Lower leg skin (tissue), 4 donors: ENCODE data around the gene KRABD2. TPM values are rescaled to one million over a fixed set of nuclear protein-coding genes. Genes with fewer than 3 reads are reported as not detected.

Source experiments
- DNase-seq, 2 donors: peaks; one replicate each; pipeline ENCODE4 v3.0.0-alpha.2; 2019; ENCODE audit warnings: low spot score in 2 of 2
- H3K4me3 ChIP-seq: fragments of 200-600 bp; sonication (generic); 2 replicates; pipeline ENCODE4 v1.5.1; 2017; ENCODE audit warnings: mild to moderate bottlenecking, low read depth; ENCODE audit not compliant: poor library complexity, severe bottlenecking
- CTCF ChIP-seq, 3 donors: fragments of 450-650 bp; IDR thresholded peaks; one replicate each; pipeline ENCODE4 v1.5.1; 2016; ENCODE audit warnings: antibody characterized with exemption in 3 of 3, mild to moderate bottlenecking in 3 of 3, moderate library complexity in 2 of 3
- POLR2A ChIP-seq, 2 donors: fragments of 450-650 bp; IDR thresholded peaks; one replicate each; pipeline ENCODE4 v1.6.1; 2016 to 2017; ENCODE audit warnings: antibody characterized with exemption in 2 of 2, mild to moderate bottlenecking in 1 of 2, moderate library complexity in 1 of 2
- WGBS, 2 donors: methylation state at CpG; one replicate each; pipeline ENCODE4 v1.1.5; 2018; 5-methylcytosine and 5-hydroxymethylcytosine counted together
- intact Hi-C: fragments of 100-400 bp; cut with DNase I; formaldehyde crosslinking; loops from one replicate; pipeline ENCODE4 v1.15.0; 2023; ENCODE audit warnings: low total_unique reads
- total RNA-seq, 4 donors: library from RNA; depleted of rRNA; stranded (reverse); fragments of >200 nt; gene quantifications; one replicate each; pipeline ENCODE4 v1.1.0, GENCODE V29; 2016

Gene KRABD2

GRCh38 chr17:8332688-8333087 is 43.8 kb downstream of the KRABD2 start:
- DNase-seq = no peak
- TF ChIP-seq POLR2A (IDR thresholded peaks at IDR 0.05) (no peak), CTCF (IDR thresholded peaks at IDR 0.05) (no peak)
- WGBS, 2 donors = 52 to 59% methylated on average over 5 of the region's 5 CpGs
- intact Hi-C loops = no loop called here
- H3K4me3 ChIP-seq = no peak overlapping the region

- no peak for DNase-seq
- no peak overlapping the region for H3K4me3 ChIP-seq
- 79 to 91% methylated on average over 2 of the region's 2 CpGs for WGBS, 2 donors
- intact Hi-C loops = no loop called here
- no peak for TF ChIP-seq POLR2A (IDR thresholded peaks at IDR 0.05)
- no peak for TF ChIP-seq CTCF (IDR thresholded peaks at IDR 0.05)
Measured at GRCh38 chr17:8332128-8332527, 44.4 kb downstream of the KRABD2 start.

DNA sequence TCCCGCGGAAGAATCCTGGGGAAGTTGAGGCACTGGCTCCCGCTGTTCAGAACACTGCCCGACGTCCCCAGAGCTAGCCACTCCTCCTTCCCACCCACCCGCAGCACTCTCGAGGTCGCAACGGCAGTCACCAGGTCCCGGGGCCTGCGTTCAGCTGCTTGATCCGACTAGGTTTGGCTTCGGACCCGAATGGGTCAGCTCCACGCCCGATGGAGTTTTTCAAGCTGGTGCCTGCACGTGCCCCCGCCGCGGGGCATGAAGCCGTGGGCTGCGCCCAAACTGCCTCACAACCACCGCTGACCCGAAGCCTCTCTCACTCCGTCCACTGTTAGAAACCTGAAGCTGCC is 49.2 kb downstream of the KRABD2 start:
- 11 to 29% methylated on average over 11 to 23 of the region's 25 CpGs for WGBS, 2 donors
- H3K4me3 ChIP-seq = peak overlapping the region; percentile 33
- intact Hi-C loops = no loop called here
- DNase-seq = no peak
- TF ChIP-seq POLR2A (IDR thresholded peaks at IDR 0.05) (no peak), CTCF (IDR thresholded peaks at IDR 0.05) (no peak)

Other genes with a start within 250 kb of the KRABD2 start
- gene PER1, start 224.3 kb downstream of the KRABD2 start, total RNA-seq = 100 to 1,000 TPM; 197 to 545 (median 266) TPM
- 10 to 100 TPM; 43.5 to 58.9 (median 49.3) TPM for gene VAMP2, start 213.8 kb downstream of the KRABD2 start, total RNA-seq
- 10 to 100 TPM; 15.9 to 21.0 (median 17.6) TPM for gene TMEM107, start 200.3 kb downstream of the KRABD2 start, total RNA-seq
- 10 to 100 TPM; 22.0 to 26.6 (median 25.0) TPM for gene BORCS6, start 186.5 kb downstream of the KRABD2 start, total RNA-seq
- gene AURKB, start 166.1 kb downstream of the KRABD2 start, total RNA-seq = 10 to 100 TPM in 2 of 4 donors, 1 to 10 TPM in 2; 3.2 to 12.9 (median 8.6) TPM
- 10 to 100 TPM; 11.2 to 32.0 (median 15.9) TPM for gene CTC1, start 128.6 kb downstream of the KRABD2 start, total RNA-seq
- 10 to 100 TPM in 3 of 4 donors, 1 to 10 TPM in 1; 6.2 to 19.0 (median 15.7) TPM for gene PFAS, start 127.4 kb downstream of the KRABD2 start, total RNA-seq
- 10 to 100 TPM; 11.4 to 18.1 (median 13.5) TPM for gene RANGRF, start 88.0 kb downstream of the KRABD2 start, total RNA-seq
- gene SLC25A35, start 81.3 kb downstream of the KRABD2 start, total RNA-seq = 1 to 10 TPM in 2 of 4 donors, under 1 TPM in 1, not detected in 1; 0.27 to 3.7 (median 2.6) TPM
- 10 to 100 TPM in 2 of 4 donors, 1 to 10 TPM in 2; 4.5 to 18.8 (median 10.0) TPM for gene ARHGEF15, start 66.5 kb downstream of the KRABD2 start, total RNA-seq
- gene ODF4, start 36.9 kb downstream of the KRABD2 start, total RNA-seq = not detected
- gene RPL26, start 6.5 kb upstream of the KRABD2 start, total RNA-seq = 1,000 to 10,000 TPM; 3,126 to 5,795 (median 3,707) TPM
- 10 to 100 TPM; 13.4 to 16.3 (median 15.0) TPM for gene RNF222, start 21.1 kb upstream of the KRABD2 start, total RNA-seq
- gene NDEL1, start 59.2 kb upstream of the KRABD2 start, total RNA-seq = 100 to 1,000 TPM; 129 to 160 (median 145) TPM